Prostate gland (tissue), 2 donors: ENCODE results near the gene FAM216B. TPM values are rescaled to one million over a fixed set of nuclear protein-coding genes. Genes with fewer than 3 reads are reported as not detected.

Experiments used
- DNase-seq: peaks from one replicate; pipeline ENCODE4 v3.0.0-alpha.2; 2019; ENCODE audit warnings: low spot score
- H3K27ac ChIP-seq, 2 donors: fragments of 200-600 bp; sonication (generic); 2 replicates each; pipeline ENCODE4 v1.5.1; 2017 to 2019
- H3K27me3 ChIP-seq: fragments of 200-600 bp; sonication (generic); replicated peaks from 2 replicates; pipeline ENCODE4 v1.5.1; 2019; ENCODE audit not compliant: insufficient read depth
- H3K36me3 ChIP-seq, 2 donors: fragments of 200-600 bp; sonication (generic); 1 replicate in 1 of 2; 2 replicates in 1 of 2; pipeline versions ENCODE4 v1.5.1 to v1.8.1; 2017 to 2019
- H3K4me1 ChIP-seq: fragments of 200-600 bp; sonication (generic); replicated peaks from 2 replicates; pipeline ENCODE4 v1.5.1; 2019
- H3K4me3 ChIP-seq, 2 donors: fragments of 200-600 bp; sonication (generic); 2 replicates each; pipeline ENCODE4 v1.5.1; 2017 to 2019
- H3K9me3 ChIP-seq: fragments of 200-600 bp; sonication (generic); 2 replicates; pipeline ENCODE4 v1.5.1; 2017
- CTCF ChIP-seq, 4 experiments: fragments of 200-600 bp in 2 of 4; fragments of 450-650 bp in 2 of 4; sonication (generic) in 2 of 4; IDR thresholded peaks; 1 replicate in 3 of 4; 2 replicates in 1 of 4; pipeline ENCODE4 v1.5.1; 2016 to 2019; ENCODE audit warnings: antibody characterized with exemption in 4 of 4, mild to moderate bottlenecking in 2 of 4, moderate library complexity in 2 of 4
- POLR2A ChIP-seq: fragments of 450-650 bp; IDR thresholded peaks from one replicate; pipeline ENCODE4 v1.6.1; 2016; ENCODE audit warnings: antibody characterized with exemption, mild to moderate bottlenecking
- POLR2AphosphoS5 ChIP-seq: sonication (generic); formaldehyde crosslinking; IDR thresholded peaks from one replicate; pipeline ENCODE4 v1.6.1; 2017; ENCODE audit warnings: antibody characterized with exemption
- WGBS: methylation state at CpG from one replicate; pipeline ENCODE4 v1.1.5; 2018; 5-methylcytosine and 5-hydroxymethylcytosine counted together
- intact Hi-C: fragments of 100-400 bp; cut with DNase I; formaldehyde crosslinking; loops from one replicate; pipeline ENCODE4 v1.14.2; 2022
- total RNA-seq, 2 donors: library from RNA; depleted of rRNA; stranded (reverse); fragments of >200 nt; gene quantifications; one replicate each; pipeline ENCODE4 v1.1.0, GENCODE V29; 2016

The FAM216B gene
- total RNA-seq, 2 donors from 2014 or later: not detected

- Histone ChIP-seq H3K4me1 (no peaks in the 10 kb centered on the region), H3K27ac (no peak overlapping the region), H3K4me3 (no peak overlapping the region), H3K36me3 (no peaks in the 10 kb centered on the region), H3K9me3 (no peaks in the 10 kb centered on the region), H3K27me3 (no peaks in the 10 kb centered on the region)
- no peak for TF ChIP-seq CTCF (IDR thresholded peaks at IDR 0.05)
- no peak for TF ChIP-seq POLR2AphosphoS5
- TF ChIP-seq POLR2A: no peak
- 90% methylated on average over 3 of the region's 3 CpGs for WGBS
- no peak for DNase-seq
- intact Hi-C loops: no loop called here
These were observed 29.7 kb upstream of the FAM216B start for GRCh38 chr13:42751693-42752092.

DNA sequence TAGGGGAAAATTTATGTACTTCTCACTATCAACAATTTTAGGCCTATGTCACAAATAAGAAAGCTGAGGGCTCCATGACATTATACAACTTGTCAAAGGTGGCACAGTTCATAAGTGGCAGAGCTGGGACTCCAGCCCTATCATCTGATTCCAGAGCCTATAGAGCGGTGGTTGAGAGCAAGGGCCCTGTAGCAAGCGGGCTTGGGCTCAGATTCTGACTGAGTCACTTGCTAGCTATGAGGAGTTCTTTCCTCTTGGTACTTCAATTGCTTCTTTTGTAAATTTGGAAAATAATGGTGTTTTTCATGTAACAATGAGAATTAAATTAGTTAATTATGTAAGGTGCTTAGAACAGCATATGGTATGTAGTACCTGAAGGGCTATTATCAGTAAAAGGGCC lies 28.7 kb upstream of the FAM216B start:
- Histone ChIP-seq H3K27me3 (no peaks in the 10 kb centered on the region), H3K9me3 (no peaks in the 10 kb centered on the region), H3K4me3 (no peak overlapping the region), H3K27ac (no peak overlapping the region), H3K4me1 (no peaks in the 10 kb centered on the region), H3K36me3 (no peaks in the 10 kb centered on the region)
- no peak for TF ChIP-seq POLR2AphosphoS5
- no peak for TF ChIP-seq POLR2A
- no peak for TF ChIP-seq CTCF (IDR thresholded peaks at IDR 0.05)
- intact Hi-C loops: no loop called here
- 98% methylated on average over 2 of the region's 2 CpGs for WGBS
- DNase-seq: no peak

DNA sequence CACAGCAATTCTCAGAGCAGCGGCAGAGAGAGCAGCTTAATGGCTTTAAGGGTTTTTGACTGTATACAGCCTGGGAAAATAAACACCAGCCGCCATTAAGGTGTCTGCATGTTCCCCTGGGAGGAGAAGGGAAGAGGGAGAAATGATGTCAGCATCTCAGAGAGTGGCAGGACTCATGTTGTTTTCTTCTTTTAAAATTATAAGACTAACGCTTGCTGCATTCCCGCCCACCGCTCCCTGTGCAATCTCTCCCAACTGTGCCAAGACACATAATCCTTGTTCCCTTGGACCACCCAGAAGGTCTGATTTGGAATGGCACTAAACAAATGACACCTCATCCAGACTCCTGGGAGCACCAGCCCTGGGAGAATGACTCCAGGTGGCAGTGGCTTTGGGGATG lies 27.7 kb upstream of the FAM216B start:
- H3K9me3 ChIP-seq: no peaks in the 10 kb centered on the region
- H3K27ac ChIP-seq: no peak overlapping the region
- TF ChIP-seq POLR2AphosphoS5: no peak
- no peaks in the 10 kb centered on the region for H3K27me3 ChIP-seq
- H3K4me1 ChIP-seq: no peaks in the 10 kb centered on the region
- no peak overlapping the region for H3K4me3 ChIP-seq
- intact Hi-C loops: no loop called here
- no peaks in the 10 kb centered on the region for H3K36me3 ChIP-seq
- DNase-seq: no peak
- whole genome bisulfite sequencing: 61% methylated on average over 5 of the region's 5 CpGs

- TF ChIP-seq CTCF (IDR thresholded peaks at IDR 0.05) (no peak), POLR2A (no peak), POLR2AphosphoS5 (no peak)
- no peak overlapping the region for H3K4me3 ChIP-seq
- intact Hi-C loops: no loop called here
- 86% methylated on average over 1 of the region's 1 CpG for WGBS
- DNase-seq: no peak
- H3K27ac ChIP-seq: no peak overlapping the region
- no peaks in the 10 kb centered on the region for H3K4me1 ChIP-seq
- no peaks in the 10 kb centered on the region for H3K27me3 ChIP-seq
- H3K36me3 ChIP-seq: no peaks in the 10 kb centered on the region
- no peaks in the 10 kb centered on the region for H3K9me3 ChIP-seq
These were observed 26.4 kb upstream of the FAM216B start for GRCh38 chr13:42754801-42755510.

GRCh38 chr13:42757678-42758420 lies 23.5 kb upstream of the FAM216B start:
- no peaks in the 10 kb centered on the region for H3K9me3 ChIP-seq
- H3K4me1 ChIP-seq: no peaks in the 10 kb centered on the region
- no peaks in the 10 kb centered on the region for H3K36me3 ChIP-seq
- DNase-seq: no peak
- no peaks in the 10 kb centered on the region for H3K27me3 ChIP-seq
- 96% methylated on average over 2 of the region's 2 CpGs for WGBS
- H3K4me3 ChIP-seq: no peak overlapping the region
- no peak for TF ChIP-seq POLR2A
- intact Hi-C loops: no loop called here
- H3K27ac ChIP-seq: no peak overlapping the region

GRCh38 chr13:42758515-42758914 lies 22.9 kb upstream of the FAM216B start:
- Histone ChIP-seq H3K27ac (no peak overlapping the region), H3K4me1 (no peaks in the 10 kb centered on the region), H3K27me3 (no peaks in the 10 kb centered on the region), H3K9me3 (no peaks in the 10 kb centered on the region), H3K36me3 (no peaks in the 10 kb centered on the region), H3K4me3 (no peak overlapping the region)
- intact Hi-C loops: no loop called here
- 91% methylated on average over 3 of the region's 3 CpGs for WGBS
- DNase-seq: no peak
- no peak for TF ChIP-seq POLR2AphosphoS5
- TF ChIP-seq POLR2A: no peak
